HG02798 (cell line): ENCODE data around the gene LINC00237.

Experiments
- ATAC-seq: cut with Tn5 transposase; IDR thresholded peaks from one replicate; pipeline ENCODE4 v1.9.1; 2021; ENCODE audit warnings: mild to moderate bottlenecking; ENCODE audit not compliant: unreplicated experiment, poor library complexity

The LINC00237 gene

DNA sequence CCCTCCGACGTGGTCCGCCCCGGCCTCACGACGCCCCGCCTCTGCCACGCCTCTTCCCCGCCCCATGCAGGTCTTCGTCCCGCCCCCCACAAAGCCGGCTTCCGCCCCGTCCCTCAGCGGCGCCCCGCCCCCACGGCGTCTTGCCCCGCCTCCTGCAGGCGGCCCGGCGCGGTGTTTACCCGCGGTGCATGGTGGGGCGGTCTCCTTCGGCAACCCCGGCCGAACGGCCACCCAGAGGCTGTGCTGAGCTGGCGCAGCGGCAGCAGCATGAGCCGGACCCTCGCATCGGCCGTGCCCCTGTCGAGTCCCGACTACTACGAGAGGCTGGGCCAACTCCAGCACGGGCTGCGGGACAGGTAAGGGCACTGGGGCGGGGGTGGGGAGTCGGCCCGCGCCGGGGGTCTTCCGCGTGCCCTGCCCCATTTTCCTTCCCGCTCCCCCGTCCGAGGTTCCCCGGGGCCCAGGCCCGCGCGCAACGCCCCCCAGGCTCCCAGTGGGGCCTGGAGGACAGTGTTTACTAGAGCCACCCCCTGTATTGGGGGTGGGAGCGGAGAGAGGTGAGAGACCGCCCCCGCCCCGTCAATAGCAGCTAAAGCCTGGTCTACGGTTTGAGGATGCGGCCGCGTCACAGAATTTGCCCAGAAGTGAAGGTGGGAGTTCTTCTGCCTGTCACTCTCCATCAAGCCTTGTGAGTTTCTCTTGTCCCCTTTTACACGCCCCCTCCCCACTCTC is 19.9 kb upstream of the LINC00237 start, which contains the start of gene KIZ:
Gene KIZ, plus strand, starts transcription at position 234 of the 732 bp plus-strand sequence. Its CDS starts 34 bp downstream, at position 268.
- peak; percentile 99 for ATAC-seq

DNA sequence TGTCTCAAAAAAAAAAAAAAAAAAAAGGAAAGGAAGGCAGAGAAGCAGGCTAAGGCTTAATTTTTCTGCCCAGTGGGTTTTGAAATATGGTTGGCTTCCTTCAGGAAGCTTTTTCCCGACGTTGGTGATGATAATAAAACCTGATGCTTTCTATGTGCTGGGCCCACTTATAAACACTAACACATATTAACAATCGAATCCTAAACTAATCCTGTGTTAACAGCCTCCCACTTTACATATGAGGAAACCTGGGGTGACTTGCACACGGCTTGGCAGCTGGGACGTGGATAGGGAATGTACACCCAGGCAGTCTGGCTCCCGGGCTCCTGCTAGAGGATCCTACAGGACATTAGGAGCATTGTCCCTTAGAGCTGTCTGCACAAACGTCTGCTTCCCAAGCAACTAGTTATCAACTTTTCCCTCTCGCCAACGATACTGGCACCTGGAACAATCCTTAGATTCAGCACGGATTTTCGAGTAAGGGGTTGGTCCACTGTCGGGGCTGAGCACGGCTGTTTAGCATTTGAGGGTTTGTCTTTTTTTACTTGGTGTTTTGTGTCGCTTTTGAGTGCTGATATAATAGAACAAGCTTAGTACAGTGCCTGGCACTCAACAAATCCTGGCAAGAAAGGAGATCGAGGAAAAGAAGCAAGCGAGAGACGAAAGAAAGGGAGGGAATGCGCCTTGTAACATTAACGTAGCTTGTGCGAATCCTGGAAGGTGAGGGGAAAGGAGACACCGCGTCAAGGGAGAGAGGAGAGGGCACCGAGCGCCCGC is 19.1 kb upstream of the LINC00237 start:
- ATAC-seq: peak; percentile 24

DNA sequence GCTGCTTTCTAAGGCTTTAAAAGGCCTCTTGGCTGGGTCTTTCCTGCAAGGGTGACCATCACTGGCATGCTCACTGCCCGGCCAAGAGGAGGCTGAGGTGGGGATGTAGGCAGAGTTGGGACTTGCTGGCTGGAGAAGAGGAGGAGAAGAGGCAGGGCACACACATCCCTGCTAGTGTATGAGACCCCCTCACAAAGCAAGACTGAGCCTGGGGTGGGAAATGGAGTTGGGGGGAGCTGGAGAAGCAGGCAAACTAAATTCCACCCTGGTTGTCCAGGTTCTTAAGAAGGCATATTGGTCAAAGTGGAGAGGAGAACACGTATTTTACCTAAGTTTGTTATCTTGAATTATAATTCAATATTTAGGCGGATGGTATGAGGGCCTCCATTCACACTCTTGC is 18.0 kb upstream of the LINC00237 start:
- no peak for ATAC-seq

DNA sequence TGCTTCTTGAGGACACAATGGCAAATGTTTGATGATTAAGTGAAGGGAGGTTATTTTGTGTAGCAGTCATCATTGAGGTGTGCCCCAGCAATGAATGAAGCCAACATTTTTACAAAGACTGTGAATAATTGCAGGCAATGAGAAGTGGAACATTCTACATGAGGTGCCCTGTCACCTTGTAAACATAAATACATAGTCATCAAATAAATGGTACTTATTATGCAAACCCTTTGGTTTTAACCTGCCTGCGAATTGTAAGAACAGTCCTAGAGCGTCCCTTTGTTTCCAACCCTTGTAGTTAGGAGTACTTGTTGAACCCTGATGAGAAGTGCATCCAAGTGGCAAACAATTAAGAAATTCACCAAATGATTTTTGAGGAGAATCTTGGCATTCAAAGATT is 12.6 kb upstream of the LINC00237 start:
- no peak for ATAC-seq

DNA sequence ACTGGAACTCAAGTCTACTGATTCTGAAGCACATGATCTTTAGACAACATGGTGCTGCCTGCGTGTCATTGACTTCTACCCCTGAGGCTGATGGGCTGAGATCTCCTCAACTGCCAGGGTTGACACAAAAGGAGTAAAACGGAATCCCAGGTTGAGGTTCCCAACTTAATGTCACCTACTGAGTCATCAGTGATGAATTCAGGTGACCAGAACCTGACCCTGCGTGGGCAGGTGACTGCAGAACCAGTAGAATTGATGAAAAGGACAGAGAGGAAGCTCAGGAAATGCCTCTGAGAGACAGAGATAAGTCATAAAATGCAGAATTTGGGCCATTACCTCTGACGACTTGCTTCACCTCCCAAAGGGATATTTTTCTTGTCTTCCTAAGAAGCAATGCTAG is 12.0 kb upstream of the LINC00237 start:
- no peak for ATAC-seq

DNA sequence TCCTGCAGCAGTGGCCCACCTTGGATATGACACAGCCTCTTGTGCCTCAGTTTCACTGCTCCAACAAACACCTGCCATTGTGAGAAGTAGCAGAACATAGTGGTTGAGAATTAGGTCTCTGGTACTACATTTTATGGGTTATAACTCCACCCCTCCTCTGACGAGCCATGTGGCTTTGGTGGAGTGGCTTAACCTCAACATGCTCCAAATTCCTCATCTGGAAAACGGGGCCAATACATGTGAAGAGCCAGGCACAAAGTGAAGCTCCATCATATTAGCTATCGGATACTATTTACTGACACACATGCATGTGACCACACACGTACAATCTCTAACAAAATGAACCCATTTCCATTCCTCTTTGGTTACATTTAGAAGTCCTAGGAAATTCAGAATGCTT is 11.4 kb upstream of the LINC00237 start:
- ATAC-seq: no peak

- no peak for ATAC-seq
Observed at GRCh38 chr20:21114584-21114983, 8.4 kb upstream of the LINC00237 start.

- no peak for ATAC-seq
Observed at GRCh38 chr20:21113697-21114096, 7.5 kb upstream of the LINC00237 start.

DNA sequence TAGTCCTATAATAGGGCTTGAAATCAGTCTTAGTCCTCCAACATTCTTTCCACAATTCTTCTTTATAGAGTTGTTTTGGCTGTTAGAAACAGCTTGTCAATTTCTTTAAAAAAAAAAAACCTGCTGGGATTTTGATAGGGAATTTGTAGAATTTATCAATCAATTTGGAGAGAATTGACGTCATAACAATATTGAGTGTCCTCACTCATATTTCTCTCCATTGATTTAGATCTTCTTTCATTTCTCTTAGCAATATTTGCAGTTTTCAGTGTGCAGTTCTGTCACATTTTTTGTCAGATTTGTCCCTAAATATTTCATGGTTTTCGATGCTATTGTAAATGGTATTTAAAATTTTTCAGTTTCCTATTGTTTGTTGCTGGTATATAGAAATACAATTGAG is 5.3 kb upstream of the LINC00237 start:
- ATAC-seq: no peak

GRCh38 chr20:21110811-21111210 is 4.7 kb upstream of the LINC00237 start:
- ATAC-seq: no peak

- ATAC-seq: no peak
Observed at GRCh38 chr20:21109144-21109543, 3.0 kb upstream of the LINC00237 start.

GRCh38 chr20:21105429-21106170 is 558 bp downstream of the LINC00237 start:
- ATAC-seq: no peak

DNA sequence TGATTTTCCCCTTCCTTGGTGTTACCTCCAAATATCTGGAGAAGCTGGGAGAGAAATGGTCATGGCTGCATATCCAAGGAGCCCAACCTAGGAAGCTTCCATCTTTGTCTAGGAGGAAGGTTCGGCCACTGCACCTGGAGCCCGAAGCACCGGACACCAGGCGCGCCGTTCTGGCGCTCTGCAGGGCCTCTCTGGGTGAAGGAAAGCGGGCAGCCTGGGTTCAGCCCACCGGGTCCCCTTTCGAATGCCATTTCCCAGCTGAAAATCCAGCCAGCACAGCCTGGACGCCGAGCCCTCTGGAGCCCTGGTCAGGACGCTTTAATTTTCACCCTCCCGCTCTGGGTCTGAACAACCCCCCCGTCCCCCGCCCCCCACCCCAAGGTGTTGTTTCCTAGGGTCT is 1.2 kb downstream of the LINC00237 start:
- no peak for ATAC-seq

DNA sequence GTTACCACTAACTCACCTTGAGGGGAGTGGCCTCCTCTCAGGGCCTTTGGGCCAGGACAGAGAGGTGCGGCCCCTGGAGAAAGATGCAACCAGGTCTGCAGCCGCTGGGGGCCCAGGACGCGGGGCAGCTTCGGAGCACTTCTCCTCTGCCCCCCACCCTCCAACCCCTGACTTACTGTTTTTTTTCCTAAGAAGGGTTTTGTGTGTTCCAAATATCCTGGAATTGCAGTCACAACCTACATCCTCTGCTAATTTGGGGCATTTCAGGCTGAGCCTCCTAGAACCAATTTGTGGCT is 1.7 kb downstream of the LINC00237 start:
- ATAC-seq: no peak

GRCh38 chr20:21103582-21104465 is 2.3 kb downstream of the LINC00237 start:
- no peak for ATAC-seq

- peak; percentile 36 for ATAC-seq
Observed at GRCh38 chr20:21102603-21103311, 3.4 kb downstream of the LINC00237 start.

- peak; percentile 32 for ATAC-seq
Observed at GRCh38 chr20:21101932-21102575, 4.1 kb downstream of the LINC00237 start.

- peak; percentile 16 for ATAC-seq
Observed at GRCh38 chr20:21101453-21101931, 4.7 kb downstream of the LINC00237 start.
